Duodenal mucosa (tissue), 2 donors: Measurements from ENCODE around the gene POLR3E.

ENCODE experiments used
- H3K27ac ChIP-seq: one replicate; pipeline ENCODE4 v1.7.0; 2013; ENCODE audit warnings: low read depth, low read length
- H3K27me3 ChIP-seq, 2 donors: one replicate each; pipeline ENCODE4 v1.7.0; 2013; ENCODE audit warnings: low read length in 2 of 2, control low read depth in 1 of 2; ENCODE audit not compliant: insufficient read depth in 2 of 2, control insufficient read depth in 1 of 2
- H3K36me3 ChIP-seq, 2 donors: one replicate each; pipeline ENCODE4 v1.7.0; 2013; ENCODE audit warnings: low read length in 2 of 2, control low read depth in 1 of 2; ENCODE audit not compliant: insufficient read depth in 2 of 2, control insufficient read depth in 1 of 2
- H3K4me1 ChIP-seq, 2 donors: one replicate each; pipeline ENCODE4 v1.7.0; 2013; ENCODE audit warnings: low read length in 2 of 2, control low read depth in 1 of 2; ENCODE audit not compliant: insufficient read depth in 2 of 2, control insufficient read depth in 1 of 2
- H3K4me3 ChIP-seq, 2 donors: one replicate each; pipeline ENCODE4 v1.7.0; 2013; ENCODE audit warnings: low read length in 2 of 2, low read depth in 1 of 2
- H3K9ac ChIP-seq, 2 donors: one replicate each; pipeline ENCODE4 v1.7.0; 2013; ENCODE audit warnings: low read length in 2 of 2, low read depth in 1 of 2
- H3K9me3 ChIP-seq, 2 donors: one replicate each; pipeline ENCODE4 v1.7.0; 2013; ENCODE audit warnings: low read length in 2 of 2, control low read depth in 1 of 2; ENCODE audit not compliant: control insufficient read depth in 1 of 2

Gene POLR3E

GRCh38 chr16:22297114-22297870 is at the start of gene POLR3E:
POLR3E (plus strand) TSS chr16:22297409; CDS start chr16:22302969, 5,560 bp downstream.
- Histone ChIP-seq H3K36me3 (peaks cover 0 to 6% of the 10 kb centered on the region in 2 donors), H3K27me3 (no peaks in the 10 kb centered on the region), H3K4me3 (peak within 1 kb of the TSS; percentile 88 to 90), H3K9ac (peak within 1 kb of the TSS; percentile 81 to 90), H3K9me3 (no peaks in the 10 kb centered on the region), H3K4me1 (peaks cover 12 to 15% of the 10 kb centered on the region in 2 donors), H3K27ac (peak within 1 kb of the TSS; percentile 93)

- peaks cover 36 to 41% of the 10 kb centered on the region in 2 donors for H3K36me3 ChIP-seq
- no peak overlapping the region for H3K9ac ChIP-seq
- no peak overlapping the region for H3K27ac ChIP-seq
- no peaks in the 10 kb centered on the region for H3K27me3 ChIP-seq
- H3K4me3 ChIP-seq, result no peak overlapping the region
- no peaks in the 10 kb centered on the region for H3K4me1 ChIP-seq
- peaks cover 4 to 6% of the 10 kb centered on the region in 2 donors for H3K9me3 ChIP-seq
Measured at GRCh38 chr16:22250522-22250921, 46.7 kb upstream of the POLR3E start.

DNA sequence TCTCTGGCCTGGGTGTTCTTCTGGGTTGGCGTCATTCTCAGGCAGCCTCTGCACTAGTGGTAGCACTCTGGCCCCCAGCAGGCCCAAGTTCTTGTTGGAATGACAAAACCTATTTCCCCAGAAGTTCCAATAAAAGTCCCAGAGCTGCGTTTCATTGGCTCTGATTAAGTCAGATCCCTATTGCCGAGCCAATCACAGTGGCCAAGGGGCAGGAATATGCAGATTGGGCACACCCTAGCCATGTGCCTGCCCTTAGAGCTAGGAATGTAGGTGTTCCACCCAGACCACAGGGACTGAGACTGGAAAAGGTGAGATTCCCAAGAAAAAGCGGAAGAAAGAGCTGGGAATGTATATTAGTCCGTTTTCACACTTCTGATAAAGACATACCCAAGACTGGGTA is 44.9 kb upstream of the POLR3E start:
- H3K27me3 ChIP-seq, result no peaks in the 10 kb centered on the region
- H3K27ac ChIP-seq, result no peak overlapping the region
- no peak overlapping the region for H3K4me3 ChIP-seq
- peaks cover 4 to 7% of the 10 kb centered on the region in 2 donors for H3K9me3 ChIP-seq
- no peaks in the 10 kb centered on the region for H3K4me1 ChIP-seq
- no peak overlapping the region for H3K9ac ChIP-seq
- peaks cover 42 to 43% of the 10 kb centered on the region in 2 donors for H3K36me3 ChIP-seq

GRCh38 chr16:22253272-22253671 is 43.9 kb upstream of the POLR3E start:
- peaks cover 48 to 49% of the 10 kb centered on the region in 2 donors for H3K36me3 ChIP-seq

DNA sequence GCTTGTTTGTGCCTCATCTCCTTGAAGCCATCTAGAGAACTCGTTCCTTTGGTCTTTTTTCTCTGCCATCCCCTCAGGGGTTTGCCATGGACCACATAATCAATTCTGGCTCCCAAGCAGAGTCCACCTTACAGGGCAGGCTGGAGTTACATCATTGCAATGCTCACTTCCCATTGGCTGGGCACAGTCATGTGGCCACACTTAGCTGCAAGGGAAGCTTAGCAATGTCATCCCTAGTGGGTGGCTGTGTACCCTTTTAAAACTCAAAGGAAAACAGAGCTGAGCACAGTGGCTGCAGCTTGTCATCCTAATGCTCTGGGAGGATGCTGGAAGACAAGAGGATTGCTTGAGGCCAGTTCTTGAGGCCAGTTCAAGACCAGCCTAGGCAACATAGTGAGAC is 41.9 kb upstream of the POLR3E start:
- Histone ChIP-seq H3K27ac (no peak overlapping the region), H3K4me1 (no peaks in the 10 kb centered on the region), H3K9ac (no peak overlapping the region), H3K9me3 (peaks cover 4 to 13% of the 10 kb centered on the region in 2 donors), H3K27me3 (no peaks in the 10 kb centered on the region), H3K4me3 (no peak overlapping the region), H3K36me3 (peaks cover 54 to 55% of the 10 kb centered on the region in 2 donors)

More at GRCh38 chr16:22253272-22253671, 43.9 kb upstream of the POLR3E start:
- H3K27me3 ChIP-seq, result no peaks in the 10 kb centered on the region
- H3K4me3 ChIP-seq, result no peak overlapping the region
- no peaks in the 10 kb centered on the region for H3K4me1 ChIP-seq
- H3K27ac ChIP-seq, result no peak overlapping the region
- H3K9me3 ChIP-seq, result peaks cover 4 to 7% of the 10 kb centered on the region in 2 donors
- H3K9ac ChIP-seq, result no peak overlapping the region

DNA sequence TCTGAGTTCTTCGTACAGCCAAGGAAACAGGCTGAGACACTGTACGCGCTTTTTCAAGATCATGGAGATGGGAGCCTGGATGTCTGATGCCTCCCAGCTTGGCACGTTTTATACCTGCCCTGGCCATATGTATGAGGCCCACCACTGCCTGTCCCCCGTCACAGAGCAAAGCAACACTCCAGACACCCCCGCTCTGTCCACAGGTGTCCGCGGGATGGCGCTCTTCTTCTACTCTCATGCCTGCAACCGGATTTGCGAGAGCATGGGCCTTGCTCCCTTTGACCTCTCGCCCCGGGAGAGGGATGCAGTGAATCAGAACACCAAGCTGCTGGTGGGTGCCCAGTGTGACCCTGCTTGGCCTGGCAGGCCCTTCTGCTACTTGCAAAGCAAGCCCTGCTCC is 39.8 kb upstream of the POLR3E start:
- Histone ChIP-seq H3K36me3 (peaks cover 44 to 50% of the 10 kb centered on the region in 2 donors), H3K4me3 (no peak overlapping the region), H3K4me1 (no peaks in the 10 kb centered on the region), H3K9me3 (peaks cover 4 to 13% of the 10 kb centered on the region in 2 donors), H3K27ac (no peak overlapping the region), H3K27me3 (no peaks in the 10 kb centered on the region), H3K9ac (no peak overlapping the region)

DNA sequence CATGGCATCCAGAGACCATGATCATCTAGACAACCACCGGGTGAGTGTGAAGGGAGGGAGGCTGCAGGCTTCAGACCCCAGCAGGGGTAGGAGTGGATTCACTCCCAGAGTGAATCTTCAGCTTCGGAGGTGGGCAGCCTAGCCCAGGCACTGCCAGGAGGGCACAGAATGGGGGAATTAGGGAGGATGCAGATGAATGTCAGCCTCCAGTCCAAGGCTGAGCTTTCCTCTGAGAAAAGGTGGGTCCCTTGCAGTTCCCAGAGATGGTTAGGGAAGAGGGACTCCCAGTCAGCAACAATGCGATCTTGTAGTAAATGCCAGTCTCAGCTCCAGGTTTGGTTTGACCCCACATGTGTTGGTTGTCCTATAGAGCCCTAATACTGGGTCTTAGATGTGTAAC is 36.7 kb upstream of the POLR3E start:
- H3K27ac ChIP-seq, result no peak overlapping the region
- peaks cover under 1 to 7% of the 10 kb centered on the region in 2 donors for H3K9me3 ChIP-seq
- no peaks in the 10 kb centered on the region for H3K4me1 ChIP-seq
- peaks cover 38 to 53% of the 10 kb centered on the region in 2 donors for H3K36me3 ChIP-seq
- no peak overlapping the region for H3K4me3 ChIP-seq
- H3K27me3 ChIP-seq, result no peaks in the 10 kb centered on the region
- no peak overlapping the region for H3K9ac ChIP-seq

DNA sequence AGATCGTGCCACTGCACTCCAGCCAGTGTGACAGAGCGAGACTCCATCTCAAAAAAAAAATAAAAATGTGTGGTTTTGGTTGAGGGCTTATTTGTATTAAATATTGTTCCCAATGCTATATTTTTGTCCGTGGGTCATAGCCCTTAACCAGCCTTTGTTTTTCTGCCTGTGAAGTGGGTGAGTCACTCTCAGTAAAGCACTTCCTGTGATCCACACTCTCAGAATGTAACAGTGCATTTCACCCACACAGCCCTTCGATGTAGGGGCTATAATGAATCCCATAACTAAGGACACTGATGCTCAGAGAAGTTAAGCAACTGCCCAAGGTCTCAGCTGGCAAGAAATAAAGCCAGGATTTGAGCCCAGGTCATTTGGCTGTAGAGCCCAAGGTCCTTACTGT is 34.7 kb upstream of the POLR3E start:
- Histone ChIP-seq H3K4me3 (no peak overlapping the region), H3K9me3 (peaks cover 0 to 6% of the 10 kb centered on the region in 2 donors), H3K4me1 (no peaks in the 10 kb centered on the region), H3K9ac (no peak overlapping the region), H3K36me3 (peaks cover 28 to 48% of the 10 kb centered on the region in 2 donors), H3K27ac (no peak overlapping the region), H3K27me3 (no peaks in the 10 kb centered on the region)

GRCh38 chr16:22264786-22265185 is 32.4 kb upstream of the POLR3E start:
- peaks cover 12 to 50% of the 10 kb centered on the region in 2 donors for H3K36me3 ChIP-seq

DNA sequence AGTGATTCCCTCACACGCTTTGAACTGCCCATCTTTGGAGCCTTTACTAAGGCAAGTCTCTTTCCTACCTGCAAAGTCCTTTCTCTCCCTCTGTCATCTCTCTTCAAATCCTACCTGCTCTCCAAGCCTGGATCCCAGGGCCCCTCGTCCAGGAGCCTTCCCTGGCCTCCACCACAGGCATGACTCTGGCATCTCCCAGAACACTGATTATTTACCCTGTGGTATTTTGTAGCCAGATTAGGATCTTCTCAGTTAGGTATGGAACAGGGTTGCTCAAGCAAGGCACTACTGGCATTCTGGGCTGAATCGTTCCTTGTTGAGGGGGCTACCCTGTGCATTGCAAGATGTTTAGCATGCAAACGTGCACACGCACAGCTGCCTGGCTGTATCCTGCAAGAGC is 31.9 kb upstream of the POLR3E start:
- H3K4me1 ChIP-seq, result no peaks in the 10 kb centered on the region
- H3K9me3 ChIP-seq, result peaks cover 0 to under 1% of the 10 kb centered on the region in 2 donors
- H3K9ac ChIP-seq, result no peak overlapping the region
- H3K27ac ChIP-seq, result no peak overlapping the region
- H3K27me3 ChIP-seq, result no peaks in the 10 kb centered on the region
- H3K36me3 ChIP-seq, result peaks cover 6 to 46% of the 10 kb centered on the region in 2 donors
- H3K4me3 ChIP-seq, result no peak overlapping the region

More at GRCh38 chr16:22264786-22265185, 32.4 kb upstream of the POLR3E start:
- Histone ChIP-seq H3K27me3 (no peaks in the 10 kb centered on the region), H3K4me1 (no peaks in the 10 kb centered on the region), H3K9me3 (peaks cover 0 to 6% of the 10 kb centered on the region in 2 donors), H3K9ac (no peak overlapping the region), H3K4me3 (no peak overlapping the region), H3K27ac (no peak overlapping the region)
